ENCODE measurements around the gene CLIP4.
A peak's percentile ranks its signal among the peaks of the same experiment; 100 is the strongest.
"Not testable (repeated sequence)": the region's sequence is repeated elsewhere in the genome, so short reads cannot be mapped to it uniquely, and the experiment has no call there.

The CLIP4 gene

GRCh38 chr2:29104688-29105087 is 10.5 kb upstream of the CLIP4 start:
- TF ChIP-seq, protein P1, sequence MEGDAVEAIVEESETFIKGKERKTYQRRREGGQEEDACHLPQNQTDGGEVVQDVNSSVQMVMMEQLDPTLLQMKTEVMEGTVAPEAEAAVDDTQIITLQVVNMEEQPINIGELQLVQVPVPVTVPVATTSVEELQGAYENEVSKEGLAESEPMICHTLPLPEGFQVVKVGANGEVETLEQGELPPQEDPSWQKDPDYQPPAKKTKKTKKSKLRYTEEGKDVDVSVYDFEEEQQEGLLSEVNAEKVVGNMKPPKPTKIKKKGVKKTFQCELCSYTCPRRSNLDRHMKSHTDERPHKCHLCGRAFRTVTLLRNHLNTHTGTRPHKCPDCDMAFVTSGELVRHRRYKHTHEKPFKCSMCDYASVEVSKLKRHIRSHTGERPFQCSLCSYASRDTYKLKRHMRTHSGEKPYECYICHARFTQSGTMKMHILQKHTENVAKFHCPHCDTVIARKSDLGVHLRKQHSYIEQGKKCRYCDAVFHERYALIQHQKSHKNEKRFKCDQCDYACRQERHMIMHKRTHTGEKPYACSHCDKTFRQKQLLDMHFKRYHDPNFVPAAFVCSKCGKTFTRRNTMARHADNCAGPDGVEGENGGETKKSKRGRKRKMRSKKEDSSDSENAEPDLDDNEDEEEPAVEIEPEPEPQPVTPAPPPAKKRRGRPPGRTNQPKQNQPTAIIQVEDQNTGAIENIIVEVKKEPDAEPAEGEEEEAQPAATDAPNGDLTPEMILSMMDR (IDR thresholded peaks at IDR 0.05; ENCODE audit: extremely low read depth, missing control alignments) = no peak
- no peak for DNase-seq (ENCODE audit: low spot score)

DNA sequence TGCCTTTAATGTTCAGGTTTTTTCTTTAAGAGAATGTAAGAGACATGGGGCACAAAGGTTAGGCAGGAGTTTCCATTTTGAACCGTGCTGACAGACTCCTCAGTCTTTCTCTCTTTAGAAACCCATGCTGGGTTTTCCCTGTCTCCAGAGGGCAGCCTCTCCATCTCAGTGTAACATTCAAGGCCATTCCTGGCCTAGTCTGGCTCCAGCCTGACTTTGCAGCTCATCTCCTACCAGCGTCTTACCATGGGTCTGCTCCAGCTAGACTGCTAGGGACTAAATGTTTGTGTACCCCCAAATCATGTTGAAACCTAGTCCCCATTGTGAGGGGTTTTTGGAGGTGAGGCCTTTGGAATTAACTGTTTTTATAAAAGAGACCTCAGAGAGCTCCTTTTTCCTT is 9.8 kb upstream of the CLIP4 start:
- TF ChIP-seq, protein P1 (IDR thresholded peaks at IDR 0.05; ENCODE audit: extremely low read depth, missing control alignments) = no peak
- DNase-seq (ENCODE audit: low spot score) = no peak

- no peak for DNase-seq (ENCODE audit: low spot score)
- TF ChIP-seq, protein P1 (IDR thresholded peaks at IDR 0.05; ENCODE audit: extremely low read depth, missing control alignments) = no peak
Measured at GRCh38 chr2:29106256-29106655, 9.0 kb upstream of the CLIP4 start.

DNA sequence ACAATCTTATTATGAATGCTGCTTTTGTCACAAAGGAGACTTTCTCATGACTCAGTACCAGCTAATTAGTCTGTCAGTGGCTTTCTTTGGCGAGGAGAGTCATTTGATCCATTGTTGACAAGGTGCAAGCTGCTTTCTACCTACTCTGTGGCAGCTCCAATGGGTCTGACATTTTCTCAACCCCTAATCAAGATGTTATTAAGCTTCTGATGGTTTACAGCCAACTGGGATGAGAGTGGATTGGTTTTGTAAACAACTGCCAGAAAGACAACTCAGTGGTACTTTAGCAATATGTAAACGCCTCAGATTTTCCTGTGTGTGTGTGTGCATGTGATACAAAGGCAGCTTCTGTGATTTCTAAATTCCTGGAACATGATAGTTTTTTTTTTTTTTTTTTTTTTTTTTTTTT is 8.2 kb upstream of the CLIP4 start:
- TF ChIP-seq, protein P1 (IDR thresholded peaks at IDR 0.05; ENCODE audit: extremely low read depth, missing control alignments) = no peak
- no peak for DNase-seq (ENCODE audit: low spot score)

DNA sequence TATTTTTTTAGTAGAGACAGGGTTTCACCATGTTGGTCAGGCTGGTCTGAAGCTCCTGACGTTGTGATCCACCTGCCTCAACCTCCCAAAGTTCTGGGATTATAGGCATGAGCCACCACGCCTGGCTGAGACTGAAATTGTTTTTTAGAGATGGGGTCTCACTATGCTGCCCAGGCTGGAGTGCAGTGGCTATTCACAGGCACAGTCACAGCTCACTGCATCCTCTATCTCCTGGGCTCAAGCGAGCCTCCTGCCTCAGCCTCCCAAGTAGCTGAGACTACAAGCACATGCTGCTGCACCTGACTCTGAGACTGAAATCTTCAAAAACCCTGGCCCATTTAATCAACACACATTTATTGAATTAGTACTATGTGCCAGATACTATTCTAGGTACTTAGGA is 7.7 kb upstream of the CLIP4 start:
- not testable (repeated sequence) for DNase-seq (ENCODE audit: low spot score)

GRCh38 chr2:29108225-29108624 is 7.0 kb upstream of the CLIP4 start:
- TF ChIP-seq, protein P1 (IDR thresholded peaks at IDR 0.05; ENCODE audit: extremely low read depth, missing control alignments) = no peak
- DNase-seq (ENCODE audit: low spot score) = no peak

GRCh38 chr2:29109246-29109645 is 6.0 kb upstream of the CLIP4 start:
- no peak for DNase-seq (ENCODE audit: low spot score)

GRCh38 chr2:29110916-29111535 is 4.2 kb upstream of the CLIP4 start:
- peak; percentile 54 for DNase-seq (ENCODE audit: low spot score)
- TF ChIP-seq, protein P1 (IDR thresholded peaks at IDR 0.05; ENCODE audit: extremely low read depth, missing control alignments) = no peak

More at GRCh38 chr2:29109246-29109645, 6.0 kb upstream of the CLIP4 start:
- TF ChIP-seq, protein P1 (IDR thresholded peaks at IDR 0.05; ENCODE audit: extremely low read depth, missing control alignments) = no peak
